GM12878 (cell line): ENCODE measurements around the gene OR5V1. TPM values are rescaled to one million over a fixed set of nuclear protein-coding genes. Genes with fewer than 3 reads are reported as not detected.

Source experiments
- ATAC-seq: fragments of 200-7000 bp; cut with Tn5 transposase; 3 replicates; pipeline ENCODE4 v1.9.1; 2020; ENCODE audit warnings: mild to moderate bottlenecking, moderate library complexity
- BruUV-seq: library from RNA; stranded (reverse); fragments of 400-500 nt; replicated peaks from 2 replicates; lab custom pipeline; 2021; lab: Mats Ljungman, UMichigan
- CTCF ChIA-PET: fragments of 300-600 bp; sonication (Branson Sonifier 250); formaldehyde crosslinking; extraction: SDS; loops from one replicate; lab custom pipeline; 2021; ENCODE audit warnings: inconsistent platforms; lab: Yijun Ruan, JAX
- POLR2A ChIA-PET: fragments of 350-600 bp; formaldehyde crosslinking; extraction: SDS; loops from one replicate; lab custom pipeline; 2021; ENCODE audit warnings: inconsistent platforms; lab: Charles Lee
- RAD21 ChIA-PET: fragments of 300-600 bp; sonication (Branson Sonifier 250); formaldehyde crosslinking; loops from one replicate; lab custom pipeline; 2023; ENCODE audit warnings: antibody characterized with exemption; ENCODE audit not compliant: unreplicated experiment; lab: Charles Lee
- SMC1A ChIA-PET: fragments of 300-600 bp; sonication (Branson Sonifier 250); formaldehyde crosslinking; loops from one replicate; lab custom pipeline; 2023; ENCODE audit not compliant: unreplicated experiment, uncharacterized antibody; lab: Charles Lee
- DNase-seq: peaks from one replicate; pipeline ENCODE4 v3.0.0-alpha.2; 2011; ENCODE audit warnings: low read depth, low spot score
- FAIRE-seq: peaks from 3 replicates; lab custom pipeline; 2011; peaks lifted over from hg19 to GRCh38; lab: Jason Lieb, UNC
- H2AFZ ChIP-seq: 2 replicates; pipeline ENCODE4 v1.6.0; 2011; ENCODE audit warnings: low read depth, low read length, control low read depth; ENCODE audit not compliant: control insufficient read depth
- H3K27ac ChIP-seq: 2 replicates; pipeline ENCODE4 v1.5.1; 2011; ENCODE audit warnings: control low read depth; ENCODE audit not compliant: control insufficient read depth, insufficient read depth
- H3K27me3 ChIP-seq, 2 experiments: replicated peaks in 1 of 2; 2 replicates each; pipeline versions ENCODE4 v1.6.0 to v1.6.1; 2011; ENCODE audit warnings: low read length in 1 of 2; ENCODE audit not compliant: control insufficient read depth in 2 of 2, insufficient read depth in 2 of 2
- H3K36me3 ChIP-seq, 2 experiments: 2 replicates each; pipeline ENCODE4 v1.5.1; 2011; ENCODE audit warnings: low read length in 1 of 2; ENCODE audit not compliant: control insufficient read depth in 2 of 2, insufficient read depth in 2 of 2
- H3K4me1 ChIP-seq: 2 replicates; pipeline ENCODE4 v1.6.1; 2011; ENCODE audit warnings: mild to moderate bottlenecking, low read length, moderate library complexity, mixed read lengths; ENCODE audit not compliant: control insufficient read depth, insufficient read depth
- H3K4me2 ChIP-seq: 2 replicates; pipeline ENCODE4 v1.6.0; 2011; ENCODE audit warnings: control low read depth; ENCODE audit not compliant: control insufficient read depth, insufficient read depth
- H3K4me3 ChIP-seq: fragments of 200-600 bp; sonication (generic); 2 replicates; pipeline ENCODE4 v1.5.1; 2016
- H3K79me2 ChIP-seq: 2 replicates; pipeline ENCODE4 v1.6.0; 2011; ENCODE audit warnings: low read length; ENCODE audit not compliant: control insufficient read depth, insufficient read depth
- H3K9ac ChIP-seq: 2 replicates; pipeline ENCODE4 v1.8.0; 2011; ENCODE audit warnings: low read length, control low read depth, mixed read lengths; ENCODE audit not compliant: control insufficient read depth, insufficient read depth
- H3K9me3 ChIP-seq: replicated peaks from 3 replicates; pipeline ENCODE4 v1.5.1; 2011; ENCODE audit warnings: mild to moderate bottlenecking, low read length; ENCODE audit not compliant: control insufficient read depth, insufficient read depth
- H4K20me1 ChIP-seq: 2 replicates; pipeline ENCODE4 v1.6.0; 2011; ENCODE audit not compliant: control insufficient read depth, insufficient read depth
- ATF7 ChIP-seq: fragments of 450-650 bp; IDR thresholded peaks from 2 replicates; pipeline ENCODE4 v1.6.1; 2016; ENCODE audit warnings: low read depth, mild to moderate bottlenecking
- EED ChIP-seq: sonication (generic); IDR thresholded peaks from 2 replicates; pipeline ENCODE4 v1.6.1; 2016; ENCODE audit warnings: antibody characterized with exemption, low read depth
- NBN ChIP-seq: fragments of 450-650 bp; IDR thresholded peaks from 2 replicates; pipeline ENCODE4 v1.6.1; 2016
- NFYA ChIP-seq: IDR thresholded peaks from 2 replicates; pipeline ENCODE4 v1.6.1; 2011; ENCODE audit warnings: low read depth, mild to moderate bottlenecking, low read length, improper control_type of control experiment, borderline replicate concordance
- NKRF ChIP-seq: fragments of 450-650 bp; conservative IDR thresholded peaks from 2 replicates; pipeline ENCODE4 v1.6.1; 2017; ENCODE audit warnings: mild to moderate bottlenecking, moderate library complexity
- PKNOX1 ChIP-seq: fragments of 450-650 bp; IDR thresholded peaks from 2 replicates; pipeline ENCODE4 v1.6.1; 2016; ENCODE audit warnings: mild to moderate bottlenecking
- RELB ChIP-seq: fragments of 450-650 bp; IDR thresholded peaks from 2 replicates; pipeline ENCODE4 v1.6.1; 2017; ENCODE audit warnings: low read depth, mild to moderate bottlenecking, moderate library complexity
- TAF1 ChIP-seq: IDR thresholded peaks from 2 replicates; pipeline ENCODE4 v1.6.1; 2011; ENCODE audit warnings: mild to moderate bottlenecking, low read depth, low read length, borderline replicate concordance
- USF2 ChIP-seq: IDR thresholded peaks from 2 replicates; pipeline ENCODE4 v1.6.1; 2011; ENCODE audit warnings: low read depth, low read length, improper control_type of control experiment, borderline replicate concordance
- ZNF217 ChIP-seq: fragments of 450-650 bp; IDR thresholded peaks from 2 replicates; pipeline ENCODE4 v1.6.1; 2017; ENCODE audit warnings: antibody characterized with exemption, mild to moderate bottlenecking
- WGBS: methylation state at CpG from one replicate; pipeline ENCODE4 v1.1.6; 2016; ENCODE audit warnings: low lambda C conversion rate; ENCODE audit not compliant: insufficient replicate concordance, insufficient coverage; ENCODE audit errors: missing lambda C conversion rate; 5-methylcytosine and 5-hydroxymethylcytosine counted together
- in situ Hi-C: fragments of 300-500 bp; cut with MboI; formaldehyde crosslinking; loops from 9 replicates; pipeline ENCODE4 v1.14.3; 2018; ENCODE audit warnings: mixed read lengths
- intact Hi-C: fragments of 100-400 bp; cut with micrococcal nuclease; formaldehyde crosslinking; loops from one replicate; pipeline ENCODE4 v1.14.2; 2022; ENCODE audit not compliant: unreplicated experiment
- polyA plus RNA-seq, 11 experiments: library from polyadenylated mRNA; depleted of rRNA in 4 of 11; unstranded in 6 of 11; stranded (reverse) in 5 of 11; fragments of >200 nt; fragmentation: Nextera tagmentation in 4 of 11; fragmentation: Illumina TruSeq in 1 of 11; extraction: Ambion mirVana in 4 of 11; extraction: Trizol in 1 of 11; gene quantifications; 1 replicate in 1 of 11; 2 replicates in 10 of 11; pipeline versions ENCODE4 v1.2.1 to v1.2.3, GENCODE V29; 2011 to 2016; ENCODE audit warnings: inconsistent platforms in 2 of 11, missing spikeins in 2 of 11, low read depth in 1 of 11
- total RNA-seq, 4 experiments: library from RNA; depleted of rRNA in 3 of 4; stranded (reverse); fragments of >200 nt in 3 of 4; fragmentation: Illumina TruSeq in 1 of 4; extraction: Trizol in 1 of 4; gene quantifications; 2 replicates each; pipeline versions ENCODE4 v1.2.1 to v1.2.3, GENCODE V29; 2013 to 2021

OR5V1 gene
- total and polyA plus RNA-seq, 10 of the 15 experiments (the other 5 are each of a cell fraction or from before 2014, with no cell fraction given): not detected

GRCh38 chr6:29375191-29375590, 6.5 kb upstream of the OR5V1 start, which contains the start of gene OR12D3:
TSS of gene OR12D3 (minus strand) at chr6:29375291. CDS start at chr6:29375287, 4 bp downstream.
- ChIA-PET SMC1A (interaction anchor here (3.4 kb wide), 1 partner anchor 213 kb away, joined by 20 read pairs; no protein-coding TSS in a partner anchor), CTCF (interaction anchor here (2.7 to 3.2 kb wide), 2 partner anchors 213 to 278 kb away, joined by 14 to 30 read pairs; no protein-coding TSS in a partner anchor), POLR2A (no interaction called here)
- no peaks in the 10 kb centered on the region for H3K4me1 ChIP-seq
- H3K79me2 ChIP-seq: no peaks in the 10 kb centered on the region
- FAIRE-seq: no peak
- no peaks in the 10 kb centered on the region for H3K27me3 ChIP-seq
- no peak within 1 kb of the TSS for H3K4me2 ChIP-seq
- no peak for DNase-seq
- ATAC-seq: no peak
- intact Hi-C loops: no loop called here
- H2AFZ ChIP-seq: no peak within 1 kb of the TSS
- no peak within 1 kb of the TSS for H3K27ac ChIP-seq
- no peaks in the 10 kb centered on the region for H4K20me1 ChIP-seq
- no peak within 1 kb of the TSS for H3K9ac ChIP-seq
- H3K36me3 ChIP-seq: no peaks in the 10 kb centered on the region
- in situ Hi-C loops: no loop called here
- no peaks in the 10 kb centered on the region for H3K9me3 ChIP-seq
- TF ChIP-seq TAF1: no peak
- no peak for TF ChIP-seq PKNOX1
- TF ChIP-seq NFYA: no peak
- TF ChIP-seq NKRF: no peak
- no peak for TF ChIP-seq EED
- TF ChIP-seq ZNF217: no peak
- no peak for TF ChIP-seq ATF7
- TF ChIP-seq NBN: no peak
- no peak for TF ChIP-seq RELB
- TF ChIP-seq USF2: no peak
- TF ChIP-seq, all 136 proteins: peak for 0
- RAD21 ChIA-PET: interaction anchor here (2.6 kb wide), 1 partner anchor 214 kb away, joined by 19 read pairs; no protein-coding TSS in a partner anchor
- no peak within 1 kb of the TSS for H3K4me3 ChIP-seq
- WGBS: 16% methylated on average over 1 of the region's 1 CpG
- no TSS peak for BruUV-seq
